Measurements from ENCODE around the gene TPST2. TPM values are rescaled to one million over a fixed set of nuclear protein-coding genes. Genes with fewer than 3 reads are reported as not detected.

The TPST2 gene
- total RNA-seq, 4 donors from 2014 or later = 26.8 to 47.9 (median 38.5) TPM

GRCh38 chr22:26592421-26592891 is 2.5 kb upstream of the TPST2 start:
- Histone ChIP-seq H3K27me3 (no peaks in the 10 kb centered on the region), H3K4me3 (no peak overlapping the region), H3K9me3 (no peaks in the 10 kb centered on the region), H3K27ac (peak overlapping the region in 3 of 4 donors; percentile 3 to 55 (median 12)), H3K4me1 (peaks cover 0 to 21% (median 5%) of the 10 kb centered on the region in 4 donors), H3K36me3 (no peaks in the 10 kb centered on the region)
- peak in 2 of 3 donors; percentile 76 to 81 for DNase-seq
- TF ChIP-seq POLR2A (IDR thresholded peaks at IDR 0.05) = no peak
- TF ChIP-seq CTCF (IDR thresholded peaks at IDR 0.05) = no peak

- peak; percentile 30 to 70 (median 66) for DNase-seq
- Histone ChIP-seq H3K27ac (peak overlapping the region; percentile 85 to 94 (median 90)), H3K36me3 (no peaks in the 10 kb centered on the region), H3K4me3 (peak overlapping the region; percentile 92 to 100 (median 96)), H3K4me1 (peaks cover 0 to 36% (median 5%) of the 10 kb centered on the region in 4 donors), H3K27me3 (no peaks in the 10 kb centered on the region), H3K9me3 (no peaks in the 10 kb centered on the region)
- TF ChIP-seq CTCF (IDR thresholded peaks at IDR 0.05) (no peak), POLR2A (IDR thresholded peaks at IDR 0.05) (no peak)
These were observed 526 bp downstream of the TPST2 start for GRCh38 chr22:26589367-26589844.

- TF ChIP-seq CTCF (IDR thresholded peaks at IDR 0.05) (no peak), POLR2A (IDR thresholded peaks at IDR 0.05) (no peak)
- H3K4me3 ChIP-seq = peak overlapping the region; percentile 92 to 100 (median 96)
- peak overlapping the region; percentile 85 to 94 (median 90) for H3K27ac ChIP-seq
- H3K9me3 ChIP-seq = no peaks in the 10 kb centered on the region
- H3K4me1 ChIP-seq = peaks cover 0 to 36% (median 5%) of the 10 kb centered on the region in 4 donors
- DNase-seq = no peak
- no peaks in the 10 kb centered on the region for H3K36me3 ChIP-seq
- no peaks in the 10 kb centered on the region for H3K27me3 ChIP-seq
These were observed 1.1 kb downstream of the TPST2 start for GRCh38 chr22:26588729-26589366.

- Histone ChIP-seq H3K4me1 (peaks cover 0 to 35% (median 5%) of the 10 kb centered on the region in 4 donors), H3K9me3 (no peaks in the 10 kb centered on the region), H3K27me3 (no peaks in the 10 kb centered on the region), H3K4me3 (no peak overlapping the region), H3K36me3 (no peaks in the 10 kb centered on the region), H3K27ac (no peak overlapping the region)
- TF ChIP-seq POLR2A (IDR thresholded peaks at IDR 0.05) = no peak
- no peak for TF ChIP-seq CTCF (IDR thresholded peaks at IDR 0.05)
- no peak for DNase-seq
These were observed 1.8 kb downstream of the TPST2 start for GRCh38 chr22:26587991-26588613.

GRCh38 chr22:26586556-26587325 is 3.2 kb downstream of the TPST2 start:
- H3K36me3 ChIP-seq = no peaks in the 10 kb centered on the region
- H3K4me1 ChIP-seq = peaks cover 0 to 23% (median 0%) of the 10 kb centered on the region in 4 donors
- H3K27me3 ChIP-seq = no peaks in the 10 kb centered on the region
- DNase-seq = peak in 1 of 3 donors; percentile 20
- no peak overlapping the region for H3K4me3 ChIP-seq
- TF ChIP-seq CTCF (IDR thresholded peaks at IDR 0.05) (no peak), POLR2A (IDR thresholded peaks at IDR 0.05) (no peak)
- H3K9me3 ChIP-seq = no peaks in the 10 kb centered on the region
- H3K27ac ChIP-seq = peak overlapping the region in 1 of 4 donors; percentile 52

Measured in Peyer's patch (tissue), 4 donors.